HepG2 (cell line): Measurements from ENCODE around the gene P2RX6.

ENCODE experiments used
- GABPA ChIP-seq, 2 experiments: IDR thresholded peaks; 2 replicates each; pipeline ENCODE4 v1.6.1; 2011 to 2016; ENCODE audit warnings: low read depth in 2 of 2, low read length in 1 of 2, missing biosample characterization in 1 of 2, missing genetic modification characterization in 1 of 2
- NR1H2 ChIP-seq: sonication (generic); formaldehyde crosslinking; IDR thresholded peaks from 2 replicates; pipeline ENCODE4 v1.8.1; 2022; ENCODE audit warnings: low read depth, missing genetic modification reagents, borderline replicate concordance
- ZHX1 ChIP-seq: sonication (generic); formaldehyde crosslinking; IDR thresholded peaks from 2 replicates; pipeline ENCODE4 v1.8.1; 2022; ENCODE audit warnings: low read depth, mild to moderate bottlenecking, missing genetic modification reagents
- ZNF556 ChIP-seq: sonication (generic); formaldehyde crosslinking; IDR thresholded peaks from 2 replicates; pipeline ENCODE4 v1.4.0; 2020; ENCODE audit warnings: mild to moderate bottlenecking, missing genetic modification reagents, borderline replicate concordance
- ZNF747 ChIP-seq: sonication (generic); formaldehyde crosslinking; IDR thresholded peaks from 2 replicates; pipeline ENCODE4 v1.8.1; 2023; ENCODE audit warnings: missing genetic modification reagents, mild to moderate bottlenecking, borderline replicate concordance
- ZNF841 ChIP-seq: sonication (generic); formaldehyde crosslinking; IDR thresholded peaks from 2 replicates; pipeline ENCODE4 v1.8.1; 2023; ENCODE audit warnings: missing genetic modification reagents, borderline replicate concordance
- TF ChIP-seq, protein P1 (sequence below): sonication (generic); formaldehyde crosslinking; IDR thresholded peaks from 2 replicates; pipeline ENCODE4 v1.5.0; 2020; ENCODE audit warnings: mild to moderate bottlenecking, missing genetic modification reagents, moderate library complexity

DNA sequence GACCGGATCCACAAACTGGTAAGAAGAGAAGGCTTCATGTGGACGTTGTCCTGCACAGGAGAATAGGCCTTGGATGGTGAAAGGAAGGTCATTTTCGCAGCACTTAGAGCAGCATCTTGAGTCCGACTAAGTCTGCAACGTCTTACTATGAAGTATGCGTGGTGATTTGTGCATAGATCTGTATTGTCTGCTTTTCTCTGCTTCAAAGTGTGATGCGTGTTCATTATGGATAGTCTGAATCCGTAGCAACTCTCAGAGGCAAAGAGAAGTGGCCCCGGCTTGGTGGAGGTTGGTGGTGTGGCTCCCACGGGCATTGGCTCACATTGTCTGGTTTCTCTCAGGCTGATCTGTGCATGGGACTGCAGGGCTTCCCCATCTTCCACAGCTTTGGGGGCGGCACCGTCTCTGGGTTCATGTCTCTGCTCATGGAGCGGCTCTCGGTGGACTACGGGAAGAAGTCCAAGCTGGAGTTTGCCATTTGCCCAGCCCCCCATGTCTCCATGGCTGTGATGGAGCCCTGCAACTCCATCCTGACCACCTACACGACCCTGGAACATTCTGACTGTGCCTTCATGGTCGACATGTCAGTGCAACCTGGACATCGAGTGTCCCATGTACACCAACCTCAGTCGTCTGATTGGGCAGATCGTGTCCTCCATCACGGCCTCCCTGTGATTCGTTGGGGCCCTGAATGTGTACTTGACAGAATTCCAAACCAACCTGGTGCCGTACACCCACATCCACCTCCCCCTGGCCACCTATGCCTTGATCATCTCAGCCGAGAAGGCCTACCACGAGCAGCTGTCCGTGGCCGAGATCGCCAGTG is 52.3 kb downstream of the P2RX6 start:
- TF ChIP-seq ZNF841 (CRISPR knock-in tag): no peak
- no peak for TF ChIP-seq ZHX1 (CRISPR knock-in tag)
- TF ChIP-seq ZNF556 (CRISPR knock-in tag): no peak
- TF ChIP-seq NR1H2 (CRISPR knock-in tag): no peak
- TF ChIP-seq GABPA (IDR thresholded peaks at IDR 0.05; ENCODE audit: low read depth, low read length): no peak
- TF ChIP-seq GABPA (CRISPR knock-in tag; IDR thresholded peaks at IDR 0.05; ENCODE audit: low read depth): no peak
- TF ChIP-seq, protein P1, sequence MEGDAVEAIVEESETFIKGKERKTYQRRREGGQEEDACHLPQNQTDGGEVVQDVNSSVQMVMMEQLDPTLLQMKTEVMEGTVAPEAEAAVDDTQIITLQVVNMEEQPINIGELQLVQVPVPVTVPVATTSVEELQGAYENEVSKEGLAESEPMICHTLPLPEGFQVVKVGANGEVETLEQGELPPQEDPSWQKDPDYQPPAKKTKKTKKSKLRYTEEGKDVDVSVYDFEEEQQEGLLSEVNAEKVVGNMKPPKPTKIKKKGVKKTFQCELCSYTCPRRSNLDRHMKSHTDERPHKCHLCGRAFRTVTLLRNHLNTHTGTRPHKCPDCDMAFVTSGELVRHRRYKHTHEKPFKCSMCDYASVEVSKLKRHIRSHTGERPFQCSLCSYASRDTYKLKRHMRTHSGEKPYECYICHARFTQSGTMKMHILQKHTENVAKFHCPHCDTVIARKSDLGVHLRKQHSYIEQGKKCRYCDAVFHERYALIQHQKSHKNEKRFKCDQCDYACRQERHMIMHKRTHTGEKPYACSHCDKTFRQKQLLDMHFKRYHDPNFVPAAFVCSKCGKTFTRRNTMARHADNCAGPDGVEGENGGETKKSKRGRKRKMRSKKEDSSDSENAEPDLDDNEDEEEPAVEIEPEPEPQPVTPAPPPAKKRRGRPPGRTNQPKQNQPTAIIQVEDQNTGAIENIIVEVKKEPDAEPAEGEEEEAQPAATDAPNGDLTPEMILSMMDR: no peak
- no peak for TF ChIP-seq ZNF747 (CRISPR knock-in tag)
